B cell (primary cell): ENCODE measurements around the gene XYLT1.

Experiments
- EZH2 ChIP-seq: IDR thresholded peaks from 2 replicates; pipeline ENCODE4 v1.6.1; 2012; ENCODE audit warnings: borderline replicate concordance, low read depth, mild to moderate bottlenecking, moderate library complexity, low read length; ENCODE audit not compliant: insufficient read depth, poor library complexity, severe bottlenecking
- TF ChIP-seq, protein P1 (sequence below): fragments of 200-600 bp; IDR thresholded peaks from one replicate; pipeline ENCODE4 v1.8.0; 2022; ENCODE audit warnings: antibody characterized with exemption, mild to moderate bottlenecking

DNA sequence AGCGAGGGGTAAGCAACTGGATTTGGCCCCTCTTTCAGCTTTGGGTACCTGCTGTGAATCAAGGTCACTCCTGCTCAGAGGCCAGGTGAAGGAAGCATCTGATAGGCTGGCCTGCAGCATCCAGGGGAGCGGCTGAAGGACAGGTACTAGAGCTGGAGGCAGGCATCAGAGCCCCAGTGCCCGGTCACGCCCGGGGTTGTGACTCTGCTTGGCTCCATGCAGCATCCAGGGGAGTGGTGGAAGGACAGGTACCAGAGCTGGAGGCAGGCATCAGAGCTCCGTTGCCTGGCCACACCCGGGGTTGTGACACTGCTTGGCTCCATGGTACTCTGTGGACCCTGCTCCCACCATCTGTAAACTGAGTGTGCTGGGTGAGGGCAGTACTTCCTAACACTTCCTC, 189.7 kb downstream of the XYLT1 start:
- TF ChIP-seq, protein P1, sequence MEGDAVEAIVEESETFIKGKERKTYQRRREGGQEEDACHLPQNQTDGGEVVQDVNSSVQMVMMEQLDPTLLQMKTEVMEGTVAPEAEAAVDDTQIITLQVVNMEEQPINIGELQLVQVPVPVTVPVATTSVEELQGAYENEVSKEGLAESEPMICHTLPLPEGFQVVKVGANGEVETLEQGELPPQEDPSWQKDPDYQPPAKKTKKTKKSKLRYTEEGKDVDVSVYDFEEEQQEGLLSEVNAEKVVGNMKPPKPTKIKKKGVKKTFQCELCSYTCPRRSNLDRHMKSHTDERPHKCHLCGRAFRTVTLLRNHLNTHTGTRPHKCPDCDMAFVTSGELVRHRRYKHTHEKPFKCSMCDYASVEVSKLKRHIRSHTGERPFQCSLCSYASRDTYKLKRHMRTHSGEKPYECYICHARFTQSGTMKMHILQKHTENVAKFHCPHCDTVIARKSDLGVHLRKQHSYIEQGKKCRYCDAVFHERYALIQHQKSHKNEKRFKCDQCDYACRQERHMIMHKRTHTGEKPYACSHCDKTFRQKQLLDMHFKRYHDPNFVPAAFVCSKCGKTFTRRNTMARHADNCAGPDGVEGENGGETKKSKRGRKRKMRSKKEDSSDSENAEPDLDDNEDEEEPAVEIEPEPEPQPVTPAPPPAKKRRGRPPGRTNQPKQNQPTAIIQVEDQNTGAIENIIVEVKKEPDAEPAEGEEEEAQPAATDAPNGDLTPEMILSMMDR: no peak
- TF ChIP-seq EZH2: no peak
